Measurements from ENCODE around the gene PLLP. TPM values are rescaled to one million over a fixed set of nuclear protein-coding genes. Genes with fewer than 3 reads are reported as not detected.

PLLP gene
- total RNA-seq, 1 donor from 2014 or later, result 0.79 TPM

DNA sequence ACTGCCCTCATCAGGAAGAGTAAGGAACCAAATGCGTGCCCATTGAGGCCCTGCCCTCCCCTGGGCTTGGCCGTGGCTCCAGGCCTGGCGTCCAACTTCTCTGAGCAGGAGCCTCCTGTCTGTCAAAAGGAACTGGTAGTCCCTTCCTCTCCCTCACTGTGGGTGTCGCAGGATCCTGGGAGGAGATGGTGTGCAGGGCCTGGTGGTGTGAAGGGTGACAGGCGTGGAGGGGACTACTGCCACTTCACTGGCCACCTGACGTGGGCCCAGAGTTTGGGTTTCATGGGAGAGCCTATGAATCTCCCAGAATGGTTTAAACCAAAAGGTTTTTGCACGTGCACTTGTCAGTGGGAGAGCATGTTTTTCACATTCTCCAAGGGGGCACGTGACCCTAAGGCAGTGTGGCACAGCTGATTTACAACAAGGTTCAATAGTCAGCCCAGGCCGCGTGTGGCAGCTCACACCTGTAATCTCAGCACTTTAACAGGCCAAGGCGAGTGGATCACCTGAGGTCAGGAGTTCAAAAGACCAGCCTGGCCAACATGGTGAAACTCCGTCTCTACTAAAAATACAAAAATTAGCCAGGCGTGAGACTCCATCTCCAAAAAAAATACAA, 26.9 kb downstream of the PLLP start:
- H3K4me1 Mint-ChIP-seq, result peaks cover 23% of the 10 kb centered on the region
- no peaks in the 10 kb centered on the region for H3K27me3 Mint-ChIP-seq (ENCODE audit: low read depth)
- H3K4me3 Mint-ChIP-seq, result no peak overlapping the region
- no peak overlapping the region for H3K27ac Mint-ChIP-seq (ENCODE audit: unreplicated experiment)
- TF ChIP-seq, protein P1, sequence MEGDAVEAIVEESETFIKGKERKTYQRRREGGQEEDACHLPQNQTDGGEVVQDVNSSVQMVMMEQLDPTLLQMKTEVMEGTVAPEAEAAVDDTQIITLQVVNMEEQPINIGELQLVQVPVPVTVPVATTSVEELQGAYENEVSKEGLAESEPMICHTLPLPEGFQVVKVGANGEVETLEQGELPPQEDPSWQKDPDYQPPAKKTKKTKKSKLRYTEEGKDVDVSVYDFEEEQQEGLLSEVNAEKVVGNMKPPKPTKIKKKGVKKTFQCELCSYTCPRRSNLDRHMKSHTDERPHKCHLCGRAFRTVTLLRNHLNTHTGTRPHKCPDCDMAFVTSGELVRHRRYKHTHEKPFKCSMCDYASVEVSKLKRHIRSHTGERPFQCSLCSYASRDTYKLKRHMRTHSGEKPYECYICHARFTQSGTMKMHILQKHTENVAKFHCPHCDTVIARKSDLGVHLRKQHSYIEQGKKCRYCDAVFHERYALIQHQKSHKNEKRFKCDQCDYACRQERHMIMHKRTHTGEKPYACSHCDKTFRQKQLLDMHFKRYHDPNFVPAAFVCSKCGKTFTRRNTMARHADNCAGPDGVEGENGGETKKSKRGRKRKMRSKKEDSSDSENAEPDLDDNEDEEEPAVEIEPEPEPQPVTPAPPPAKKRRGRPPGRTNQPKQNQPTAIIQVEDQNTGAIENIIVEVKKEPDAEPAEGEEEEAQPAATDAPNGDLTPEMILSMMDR (conservative IDR thresholded peaks at IDR 0.05), result no peak
- peaks cover under 1% of the 10 kb centered on the region for H3K36me3 Mint-ChIP-seq (ENCODE audit: low read depth)
- peaks cover under 1% of the 10 kb centered on the region for H3K9me3 Mint-ChIP-seq
- no peak for DNase-seq (ENCODE audit: low read depth, low spot score)

DNA sequence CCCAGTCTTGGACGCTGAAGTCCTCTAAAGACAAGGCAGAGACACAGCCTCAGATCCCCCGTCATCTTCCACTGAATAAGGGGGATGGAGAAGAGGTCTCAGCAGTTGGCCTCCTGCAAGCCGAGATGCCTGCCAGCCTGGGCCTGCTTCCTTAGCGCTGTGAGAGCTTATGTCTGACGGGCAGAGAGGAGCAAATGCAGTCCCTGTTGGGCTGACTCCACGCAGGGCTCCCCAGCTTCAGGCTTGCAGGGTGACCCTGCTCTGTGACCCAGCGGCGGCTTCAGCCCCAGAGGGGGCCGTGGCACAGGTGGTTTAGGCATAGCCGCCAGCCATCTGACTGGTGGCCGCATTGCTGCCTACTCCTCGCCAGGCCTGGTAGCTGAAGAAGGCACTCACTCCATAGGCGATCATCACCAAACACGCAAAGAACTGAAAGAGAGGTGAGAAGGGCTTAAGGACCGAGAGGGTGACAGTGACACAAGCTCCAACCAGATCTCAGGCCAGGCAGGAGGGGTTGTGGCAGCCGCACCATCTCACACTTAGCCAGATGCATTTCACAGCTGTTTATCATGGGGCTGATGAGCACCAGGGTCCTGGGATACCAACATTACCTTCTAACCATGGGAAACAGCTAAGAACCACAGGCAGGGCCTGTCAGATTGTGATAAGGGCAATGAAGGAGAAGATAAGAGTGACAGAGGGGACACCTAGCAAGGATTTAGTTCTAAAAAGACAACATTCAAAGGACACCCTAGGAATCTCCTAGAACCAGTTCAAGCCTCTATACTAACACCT, 27.7 kb downstream of the PLLP start:
- H3K36me3 Mint-ChIP-seq (ENCODE audit: low read depth), result peaks cover 8% of the 10 kb centered on the region
- H3K4me3 Mint-ChIP-seq, result no peak overlapping the region
- peaks cover 22% of the 10 kb centered on the region for H3K4me1 Mint-ChIP-seq
- TF ChIP-seq, protein P1 (conservative IDR thresholded peaks at IDR 0.05), result no peak
- peaks cover 5% of the 10 kb centered on the region for H3K9me3 Mint-ChIP-seq
- no peak overlapping the region for H3K27ac Mint-ChIP-seq (ENCODE audit: unreplicated experiment)
- DNase-seq (ENCODE audit: low read depth, low spot score), result no peak
- H3K27me3 Mint-ChIP-seq (ENCODE audit: low read depth), result no peaks in the 10 kb centered on the region

DNA sequence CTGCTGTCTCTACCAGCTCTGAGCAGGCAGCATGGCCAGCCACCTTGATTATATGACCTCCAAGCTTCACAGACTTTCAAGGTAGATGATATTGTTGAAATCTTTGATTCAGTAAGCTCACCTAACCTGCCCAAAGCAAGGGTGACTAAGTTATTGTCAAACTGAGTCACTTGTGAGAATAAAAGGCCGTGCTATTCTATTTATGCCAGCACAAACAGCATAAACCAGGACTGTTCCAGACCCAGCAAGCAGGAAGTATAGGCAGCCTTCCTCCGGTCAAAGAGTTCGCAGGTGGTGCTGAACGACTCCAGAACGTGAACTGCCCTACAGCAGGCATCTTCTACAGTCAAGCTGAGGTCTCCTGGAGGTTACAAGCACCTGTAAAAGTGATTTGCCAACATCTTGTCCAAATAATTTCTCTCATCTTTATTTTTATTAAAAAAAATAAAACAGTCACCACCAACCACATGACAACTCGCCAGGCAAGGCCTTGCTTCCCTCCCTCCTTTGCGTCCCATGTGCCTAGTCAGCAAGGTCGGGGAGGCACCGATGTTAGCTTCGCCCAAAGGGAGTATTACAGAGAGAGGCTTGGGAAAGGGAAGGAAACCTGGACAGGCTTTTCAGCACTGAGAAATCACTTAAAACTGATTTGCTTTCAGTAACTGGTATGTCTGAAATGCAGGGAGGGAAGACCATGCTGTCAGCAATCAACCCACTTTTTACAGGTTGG, 28.6 kb downstream of the PLLP start:
- Mint-ChIP-seq H3K27me3 (ENCODE audit: low read depth) (no peaks in the 10 kb centered on the region), H3K36me3 (ENCODE audit: low read depth) (peaks cover 11% of the 10 kb centered on the region), H3K9me3 (peaks cover 5% of the 10 kb centered on the region), H3K4me1 (peaks cover 18% of the 10 kb centered on the region), H3K27ac (ENCODE audit: unreplicated experiment) (peak overlapping the region; percentile 94), H3K4me3 (no peak overlapping the region)
- no peak for DNase-seq (ENCODE audit: low read depth, low spot score)
- TF ChIP-seq, protein P1 (conservative IDR thresholded peaks at IDR 0.05), result no peak

DNA sequence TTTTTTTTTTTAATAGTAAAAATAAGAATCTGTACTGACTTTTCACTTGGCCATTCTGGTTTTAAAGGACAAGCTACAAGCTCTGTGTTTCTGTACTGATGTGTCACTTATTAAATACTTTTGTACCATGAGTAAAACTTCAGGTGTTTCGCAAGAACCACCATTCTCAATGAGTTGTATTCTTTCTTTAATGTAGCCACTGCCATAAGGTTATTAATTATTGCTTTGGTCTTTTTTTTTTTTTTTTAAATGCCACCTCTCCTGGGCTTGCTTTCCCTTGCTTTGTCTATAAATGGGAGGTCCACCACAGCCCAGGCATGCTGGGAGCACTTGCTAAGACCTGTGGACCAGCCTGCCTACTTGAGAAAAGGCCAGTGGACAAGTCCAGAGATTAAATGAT, 31.0 kb downstream of the PLLP start:
- H3K9me3 Mint-ChIP-seq, result peaks cover 5% of the 10 kb centered on the region
- H3K27ac Mint-ChIP-seq (ENCODE audit: unreplicated experiment), result no peak overlapping the region
- H3K4me1 Mint-ChIP-seq, result peaks cover 4% of the 10 kb centered on the region
- no peaks in the 10 kb centered on the region for H3K27me3 Mint-ChIP-seq (ENCODE audit: low read depth)
- DNase-seq (ENCODE audit: low read depth, low spot score), result no peak
- H3K4me3 Mint-ChIP-seq, result no peak overlapping the region
- H3K36me3 Mint-ChIP-seq (ENCODE audit: low read depth), result peaks cover 19% of the 10 kb centered on the region
- TF ChIP-seq, protein P1 (conservative IDR thresholded peaks at IDR 0.05), result no peak

DNA sequence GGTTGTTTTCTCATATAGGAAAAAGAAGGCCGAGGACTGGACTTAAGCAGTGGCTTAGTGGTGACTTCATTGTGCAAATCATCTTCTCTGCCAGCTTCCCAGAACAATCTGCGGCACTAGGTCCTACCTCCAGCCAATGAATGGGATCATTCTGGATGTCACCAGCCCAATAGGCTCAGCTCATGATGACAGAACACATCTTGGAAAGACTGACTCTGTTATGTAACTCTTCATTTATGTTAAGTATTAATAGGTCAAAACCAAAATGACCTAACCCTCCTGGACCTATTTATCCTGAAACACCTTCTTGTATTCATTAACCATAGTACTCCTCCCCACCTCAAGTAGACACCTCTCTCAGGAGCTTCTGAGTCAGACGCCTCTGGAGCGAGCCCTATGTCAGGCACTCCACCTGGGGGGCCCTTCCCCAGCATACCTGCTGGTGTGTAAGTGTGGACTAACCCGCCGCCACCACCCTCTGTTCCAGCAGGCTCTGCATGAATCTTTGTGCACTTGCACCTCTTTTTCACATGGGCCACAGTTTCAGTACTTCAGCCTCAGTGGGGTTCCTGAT, 32.2 kb downstream of the PLLP start:
- Mint-ChIP-seq H3K27me3 (ENCODE audit: low read depth) (no peaks in the 10 kb centered on the region), H3K27ac (ENCODE audit: unreplicated experiment) (no peak overlapping the region), H3K36me3 (ENCODE audit: low read depth) (peaks cover 19% of the 10 kb centered on the region), H3K4me1 (peaks cover 4% of the 10 kb centered on the region), H3K9me3 (peaks cover 5% of the 10 kb centered on the region), H3K4me3 (peak overlapping the region; percentile 34)
- no peak for DNase-seq (ENCODE audit: low read depth, low spot score)
- TF ChIP-seq, protein P1 (conservative IDR thresholded peaks at IDR 0.05), result no peak
